ENCODE data around the gene SH2D3A. TPM values are rescaled to one million over a fixed set of nuclear protein-coding genes. Genes with fewer than 3 reads are reported as not detected.

The SH2D3A gene
- total RNA-seq, 4 donors from 2014 or later: 52.4 to 77.2 (median 66.8) TPM

DNA sequence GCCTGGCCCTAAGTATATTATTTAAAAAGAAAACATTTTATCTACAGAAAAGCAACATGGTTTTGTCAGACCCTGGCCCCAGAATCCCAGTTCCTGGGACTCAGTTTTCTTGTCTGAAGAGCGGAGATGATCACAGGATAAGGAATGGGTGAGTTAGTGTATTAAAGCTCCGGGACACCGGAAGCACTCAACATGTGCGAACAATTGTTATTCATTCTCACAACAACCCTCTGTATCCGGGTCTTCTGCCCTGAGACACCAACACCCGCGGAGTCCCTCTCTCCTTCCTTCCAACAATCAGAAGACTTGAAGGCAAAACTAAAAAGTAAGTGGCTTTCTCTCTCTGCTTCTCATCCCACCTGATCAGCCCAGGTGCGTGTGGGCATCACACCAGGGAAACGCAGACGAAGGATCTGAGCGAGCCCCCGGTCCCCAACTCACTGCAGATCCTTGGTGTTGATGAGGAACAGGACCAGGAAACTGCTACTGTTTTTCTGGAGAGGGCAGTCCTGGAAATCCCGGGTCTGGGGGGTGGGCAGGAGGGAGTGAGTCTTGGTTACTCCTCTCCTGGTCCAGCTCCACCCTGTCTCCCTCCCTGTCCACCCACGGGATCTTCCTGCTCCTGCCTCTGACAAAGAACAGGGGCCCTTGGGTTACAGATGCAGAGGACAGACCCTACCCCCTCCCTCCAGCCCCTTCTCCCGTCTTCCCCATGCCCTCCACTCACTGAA, 31.9 kb downstream of the SH2D3A start:
- H3K4me3 ChIP-seq: peak overlapping the region; percentile 93
- TF ChIP-seq POLR2A (IDR thresholded peaks at IDR 0.05): no peak
- no peaks in the 10 kb centered on the region for H3K27me3 ChIP-seq
- 82% methylated on average over 15 of the region's 15 CpGs for WGBS
- no peak overlapping the region for H3K27ac ChIP-seq
- H3K9me3 ChIP-seq: no peaks in the 10 kb centered on the region
- no peak for DNase-seq (ENCODE audit: low spot score in 2 of 2)
- peaks cover 29% of the 10 kb centered on the region for H3K4me1 ChIP-seq
- peaks cover 36% of the 10 kb centered on the region for H3K36me3 ChIP-seq

DNA sequence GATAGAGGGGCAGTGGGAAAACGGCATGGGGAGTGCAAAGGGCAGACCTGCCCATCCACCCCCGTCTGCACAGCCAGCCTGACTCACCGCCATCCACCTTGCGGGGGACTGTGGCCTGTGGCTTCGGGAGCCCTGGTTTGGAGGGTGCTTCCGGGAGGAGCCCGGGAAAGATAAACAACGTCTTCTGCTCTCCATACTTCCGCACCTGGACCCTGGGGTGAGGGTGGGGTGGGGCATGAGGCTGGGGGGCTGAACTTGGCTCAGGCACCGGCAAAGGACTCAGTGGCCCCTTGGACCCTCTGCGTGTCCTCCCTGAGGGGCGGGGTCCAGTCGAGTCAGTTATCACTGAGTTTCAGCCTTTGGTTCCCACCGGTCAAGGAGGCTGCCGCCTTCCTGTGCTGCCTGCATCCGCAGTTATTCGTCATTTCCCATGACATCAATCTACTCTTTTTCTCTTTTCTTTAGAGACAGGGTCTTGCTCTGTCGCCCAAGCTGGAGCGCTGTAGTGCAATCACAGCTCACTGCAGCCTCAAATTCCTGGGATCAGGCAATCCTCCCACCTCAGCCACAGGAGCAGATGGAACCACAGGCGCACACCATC, 33.0 kb downstream of the SH2D3A start:
- no peaks in the 10 kb centered on the region for H3K27me3 ChIP-seq
- no peak overlapping the region for H3K4me3 ChIP-seq
- 85% methylated on average over 20 of the region's 20 CpGs for WGBS
- no peaks in the 10 kb centered on the region for H3K9me3 ChIP-seq
- no peak overlapping the region for H3K27ac ChIP-seq
- H3K4me1 ChIP-seq: peaks cover 22% of the 10 kb centered on the region
- TF ChIP-seq, protein P1, sequence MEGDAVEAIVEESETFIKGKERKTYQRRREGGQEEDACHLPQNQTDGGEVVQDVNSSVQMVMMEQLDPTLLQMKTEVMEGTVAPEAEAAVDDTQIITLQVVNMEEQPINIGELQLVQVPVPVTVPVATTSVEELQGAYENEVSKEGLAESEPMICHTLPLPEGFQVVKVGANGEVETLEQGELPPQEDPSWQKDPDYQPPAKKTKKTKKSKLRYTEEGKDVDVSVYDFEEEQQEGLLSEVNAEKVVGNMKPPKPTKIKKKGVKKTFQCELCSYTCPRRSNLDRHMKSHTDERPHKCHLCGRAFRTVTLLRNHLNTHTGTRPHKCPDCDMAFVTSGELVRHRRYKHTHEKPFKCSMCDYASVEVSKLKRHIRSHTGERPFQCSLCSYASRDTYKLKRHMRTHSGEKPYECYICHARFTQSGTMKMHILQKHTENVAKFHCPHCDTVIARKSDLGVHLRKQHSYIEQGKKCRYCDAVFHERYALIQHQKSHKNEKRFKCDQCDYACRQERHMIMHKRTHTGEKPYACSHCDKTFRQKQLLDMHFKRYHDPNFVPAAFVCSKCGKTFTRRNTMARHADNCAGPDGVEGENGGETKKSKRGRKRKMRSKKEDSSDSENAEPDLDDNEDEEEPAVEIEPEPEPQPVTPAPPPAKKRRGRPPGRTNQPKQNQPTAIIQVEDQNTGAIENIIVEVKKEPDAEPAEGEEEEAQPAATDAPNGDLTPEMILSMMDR (IDR thresholded peaks at IDR 0.05): no peak
- TF ChIP-seq EP300 (IDR thresholded peaks at IDR 0.05): no peak
- TF ChIP-seq POLR2AphosphoS5 (IDR thresholded peaks at IDR 0.05): no peak
- no peak for TF ChIP-seq POLR2A (IDR thresholded peaks at IDR 0.05)
- DNase-seq (ENCODE audit: low spot score in 2 of 2): no peak
- H3K36me3 ChIP-seq: peaks cover 36% of the 10 kb centered on the region

DNA sequence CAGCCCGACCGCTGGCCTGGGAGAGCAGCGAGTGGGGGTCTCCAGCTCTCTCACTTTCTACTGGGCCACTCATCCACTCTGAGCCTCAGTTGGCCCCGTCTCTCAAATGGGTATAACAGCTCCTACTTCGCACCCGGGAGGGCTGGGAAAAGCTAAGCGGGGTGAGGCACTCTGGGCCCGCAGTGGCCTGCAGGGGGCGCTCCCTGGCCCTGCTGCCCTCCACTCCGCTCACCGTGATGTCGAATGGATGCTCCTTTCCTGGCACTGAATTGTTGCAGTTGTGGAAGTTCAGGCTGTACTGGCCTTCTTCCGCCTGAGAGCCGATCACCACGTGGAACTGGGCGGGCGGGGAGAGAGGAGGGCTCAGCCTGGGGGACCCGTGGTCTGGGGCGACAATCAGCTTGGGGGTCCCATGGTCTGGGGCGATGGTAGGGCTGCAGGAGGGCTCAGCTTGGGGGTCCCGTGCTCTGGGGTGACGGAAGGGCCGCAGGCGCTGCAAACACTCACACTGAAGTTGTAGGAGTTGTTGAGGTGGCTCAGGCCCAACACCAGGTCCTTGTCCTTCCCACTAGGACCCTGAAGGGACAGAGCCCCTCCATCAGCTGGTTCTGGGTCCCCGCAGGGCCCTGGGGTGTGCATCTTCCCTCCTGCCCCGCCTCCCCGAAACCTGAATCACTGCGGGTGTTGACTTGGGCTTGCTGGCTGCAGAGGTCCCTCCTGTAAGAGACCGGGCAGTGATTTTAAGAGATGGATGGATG, 33.7 kb downstream of the SH2D3A start:
- no peak overlapping the region for H3K27ac ChIP-seq
- H3K36me3 ChIP-seq: peaks cover 36% of the 10 kb centered on the region
- DNase-seq (ENCODE audit: low spot score in 2 of 2): peak in 1 of 2 donors; percentile 56
- H3K4me1 ChIP-seq: peaks cover 16% of the 10 kb centered on the region
- TF ChIP-seq POLR2AphosphoS5 (IDR thresholded peaks at IDR 0.05) (no peak), EP300 (IDR thresholded peaks at IDR 0.05) (no peak), POLR2A (IDR thresholded peaks at IDR 0.05) (no peak)
- TF ChIP-seq, protein P1 (IDR thresholded peaks at IDR 0.05): peak in 1 of 2 donors; percentile 6
- H3K27me3 ChIP-seq: no peaks in the 10 kb centered on the region
- 90% methylated on average over 16 of the region's 29 CpGs for WGBS
- no peaks in the 10 kb centered on the region for H3K9me3 ChIP-seq
- no peak overlapping the region for H3K4me3 ChIP-seq

DNA sequence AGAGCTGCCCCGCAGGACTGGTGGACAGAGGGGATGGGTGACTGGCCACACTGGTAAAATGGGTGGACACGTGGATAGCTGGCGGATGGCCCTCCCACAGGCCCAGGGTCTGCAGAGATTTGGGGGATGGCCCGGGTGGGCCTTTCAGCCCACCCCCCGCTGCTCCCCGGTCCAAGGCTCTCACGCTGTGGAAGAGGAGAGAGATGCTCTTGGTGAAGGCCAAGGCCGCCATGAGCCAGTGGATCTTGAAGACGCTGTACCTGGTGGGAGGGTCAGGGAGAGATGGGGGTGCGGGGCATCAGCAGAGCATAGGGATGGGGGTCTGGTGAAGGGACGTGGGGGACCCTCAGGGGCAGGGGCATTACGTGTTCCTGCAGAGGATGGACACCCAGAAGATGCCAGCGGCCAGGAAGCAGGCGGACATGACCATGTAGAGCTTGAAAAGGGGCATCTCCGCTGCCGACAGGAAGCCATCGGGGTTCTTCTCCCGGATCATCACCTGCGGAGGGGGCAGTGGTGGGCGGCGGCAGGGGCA, 34.4 kb downstream of the SH2D3A start:
- Histone ChIP-seq H3K27ac (no peak overlapping the region), H3K27me3 (no peaks in the 10 kb centered on the region), H3K36me3 (peaks cover 36% of the 10 kb centered on the region), H3K4me1 (peaks cover 9% of the 10 kb centered on the region), H3K4me3 (no peak overlapping the region), H3K9me3 (no peaks in the 10 kb centered on the region)
- no peak for TF ChIP-seq EP300 (IDR thresholded peaks at IDR 0.05)
- TF ChIP-seq POLR2A (IDR thresholded peaks at IDR 0.05): no peak
- 87% methylated on average over 20 of the region's 21 CpGs for WGBS
- DNase-seq (ENCODE audit: low spot score in 2 of 2): peak in 1 of 2 donors; percentile 55

DNA sequence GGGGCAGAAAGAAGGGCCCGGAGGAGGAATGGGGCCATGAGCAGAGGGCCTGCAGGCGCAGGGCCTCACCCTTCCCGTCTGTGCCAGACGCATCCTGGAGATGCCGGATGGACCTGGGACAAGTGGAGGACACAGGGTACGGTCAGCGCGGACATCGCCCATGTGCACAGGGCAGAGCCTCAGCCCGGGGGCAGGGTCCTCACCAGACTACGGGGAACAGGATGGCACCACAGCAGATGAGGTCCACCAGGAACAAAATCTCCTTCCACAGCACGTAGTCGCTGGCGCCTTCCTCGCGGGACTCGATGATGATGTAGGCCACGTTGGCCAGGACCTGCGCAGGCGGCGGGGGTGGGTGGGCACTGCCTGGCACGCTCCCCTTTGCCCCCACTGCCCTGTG, 35.4 kb downstream of the SH2D3A start:
- no peak for DNase-seq (ENCODE audit: low spot score in 2 of 2)
- WGBS: 90% methylated on average over 11 of the region's 22 CpGs
- no peaks in the 10 kb centered on the region for H3K9me3 ChIP-seq
- peaks cover 36% of the 10 kb centered on the region for H3K36me3 ChIP-seq
- TF ChIP-seq POLR2A (IDR thresholded peaks at IDR 0.05) (no peak), EP300 (IDR thresholded peaks at IDR 0.05) (no peak), POLR2AphosphoS5 (IDR thresholded peaks at IDR 0.05) (no peak)
- TF ChIP-seq, protein P1 (IDR thresholded peaks at IDR 0.05): no peak
- no peak overlapping the region for H3K4me3 ChIP-seq
- no peaks in the 10 kb centered on the region for H3K27me3 ChIP-seq
- peaks cover 8% of the 10 kb centered on the region for H3K4me1 ChIP-seq
- no peak overlapping the region for H3K27ac ChIP-seq
